8988T (cell line): ENCODE data around the gene PLPPR2.
"Not testable (repeated sequence)": the region's sequence is repeated elsewhere in the genome, so short reads cannot be mapped to it uniquely, and the experiment has no call there.

ENCODE experiments used
- DNase-seq: peaks from one replicate; pipeline ENCODE4 v3.0.0; 2011

Gene PLPPR2

GRCh38 chr19:11404588-11405222 is 49.5 kb downstream of the PLPPR2 start:
- DNase-seq = no peak

GRCh38 chr19:11405846-11406643 is 50.8 kb downstream of the PLPPR2 start:
- no peak for DNase-seq

GRCh38 chr19:11406703-11407236 is 51.5 kb downstream of the PLPPR2 start:
- DNase-seq = not testable (repeated sequence)

GRCh38 chr19:11408591-11408990 is 53.4 kb downstream of the PLPPR2 start:
- DNase-seq = no peak

- no peak for DNase-seq
Observed at GRCh38 chr19:11410682-11411081, 55.5 kb downstream of the PLPPR2 start.

GRCh38 chr19:11414544-11414943 is 59.3 kb downstream of the PLPPR2 start:
- DNase-seq = no peak
